ENCODE measurements around the gene KDM2A.

DNA sequence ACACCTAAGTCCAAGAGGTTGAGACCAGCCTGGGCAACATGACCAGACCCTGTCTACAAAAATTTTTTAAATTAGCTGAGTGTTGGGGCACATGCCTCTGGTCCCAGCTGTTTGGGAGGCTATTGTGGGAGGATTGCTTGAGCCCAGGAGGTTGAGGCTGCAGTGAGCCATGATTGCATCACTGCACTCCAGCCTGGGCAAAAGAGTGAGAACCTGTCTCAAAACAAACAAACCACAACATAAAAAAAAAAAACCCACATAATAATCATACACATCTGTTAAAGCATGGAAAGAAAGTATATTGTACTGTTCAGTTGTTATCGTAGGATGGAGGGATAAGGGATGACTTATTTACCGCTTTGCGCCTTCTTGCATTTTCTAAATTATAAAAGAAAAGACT lies 111.3 kb downstream of the KDM2A start:
- TF ChIP-seq, protein P1, sequence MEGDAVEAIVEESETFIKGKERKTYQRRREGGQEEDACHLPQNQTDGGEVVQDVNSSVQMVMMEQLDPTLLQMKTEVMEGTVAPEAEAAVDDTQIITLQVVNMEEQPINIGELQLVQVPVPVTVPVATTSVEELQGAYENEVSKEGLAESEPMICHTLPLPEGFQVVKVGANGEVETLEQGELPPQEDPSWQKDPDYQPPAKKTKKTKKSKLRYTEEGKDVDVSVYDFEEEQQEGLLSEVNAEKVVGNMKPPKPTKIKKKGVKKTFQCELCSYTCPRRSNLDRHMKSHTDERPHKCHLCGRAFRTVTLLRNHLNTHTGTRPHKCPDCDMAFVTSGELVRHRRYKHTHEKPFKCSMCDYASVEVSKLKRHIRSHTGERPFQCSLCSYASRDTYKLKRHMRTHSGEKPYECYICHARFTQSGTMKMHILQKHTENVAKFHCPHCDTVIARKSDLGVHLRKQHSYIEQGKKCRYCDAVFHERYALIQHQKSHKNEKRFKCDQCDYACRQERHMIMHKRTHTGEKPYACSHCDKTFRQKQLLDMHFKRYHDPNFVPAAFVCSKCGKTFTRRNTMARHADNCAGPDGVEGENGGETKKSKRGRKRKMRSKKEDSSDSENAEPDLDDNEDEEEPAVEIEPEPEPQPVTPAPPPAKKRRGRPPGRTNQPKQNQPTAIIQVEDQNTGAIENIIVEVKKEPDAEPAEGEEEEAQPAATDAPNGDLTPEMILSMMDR (conservative IDR thresholded peaks at IDR 0.05; ENCODE audit: low read depth, low read length) = no peak
- TF ChIP-seq EZH2 (IDR thresholded peaks at IDR 0.05; ENCODE audit: borderline replicate concordance, low read depth, low read length, poor library complexity, severe bottlenecking) = no peak
